HG02870 (cell line): ENCODE results near the gene ADRA2A.

Experiments used
- ATAC-seq: cut with Tn5 transposase; IDR thresholded peaks from one replicate; pipeline ENCODE4 v1.9.1; 2021; ENCODE audit warnings: mild to moderate bottlenecking, moderate library complexity; ENCODE audit not compliant: unreplicated experiment

The ADRA2A gene

GRCh38 chr10:111109501-111110242, 32.8 kb downstream of the ADRA2A start:
- no peak for ATAC-seq

DNA sequence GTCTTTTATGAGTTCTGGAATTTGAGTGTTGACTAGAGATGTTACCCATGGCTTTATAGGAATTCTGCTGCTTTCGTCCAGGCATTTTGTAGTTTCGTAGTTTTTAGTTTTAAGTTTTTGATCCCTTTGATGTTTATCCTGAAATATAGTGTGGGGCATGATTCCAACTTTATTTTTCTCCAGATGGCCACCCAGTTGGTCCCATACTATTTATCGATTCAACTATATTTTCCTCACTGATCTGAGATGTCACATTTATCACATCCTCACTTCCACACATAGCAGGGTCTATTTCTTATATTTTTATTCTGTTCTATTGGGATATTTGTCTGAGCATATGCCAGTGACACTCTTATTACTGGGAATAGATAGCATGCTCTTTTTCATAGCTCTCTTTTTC, 33.9 kb downstream of the ADRA2A start:
- no peak for ATAC-seq

DNA sequence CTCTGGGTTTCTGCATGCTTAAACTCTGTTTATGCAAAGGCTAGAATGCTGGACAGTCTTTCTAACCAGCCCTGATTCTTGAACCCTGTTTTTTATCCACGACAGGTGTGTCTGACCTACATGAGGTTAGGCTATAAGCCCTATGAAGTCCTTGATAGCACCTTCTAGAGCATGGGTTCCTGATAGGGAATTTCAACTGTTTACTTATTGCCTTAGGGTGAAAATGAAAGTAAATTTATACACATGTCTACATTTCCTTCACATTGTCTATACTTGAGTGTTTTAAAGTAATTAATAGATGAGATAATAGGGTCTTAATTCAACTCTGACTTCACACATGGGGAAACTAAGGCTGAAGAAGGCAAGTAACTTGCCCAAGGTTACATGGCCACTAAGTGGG, 35.5 kb downstream of the ADRA2A start:
- ATAC-seq = no peak

GRCh38 chr10:111113238-111113960, 36.6 kb downstream of the ADRA2A start:
- no peak for ATAC-seq

DNA sequence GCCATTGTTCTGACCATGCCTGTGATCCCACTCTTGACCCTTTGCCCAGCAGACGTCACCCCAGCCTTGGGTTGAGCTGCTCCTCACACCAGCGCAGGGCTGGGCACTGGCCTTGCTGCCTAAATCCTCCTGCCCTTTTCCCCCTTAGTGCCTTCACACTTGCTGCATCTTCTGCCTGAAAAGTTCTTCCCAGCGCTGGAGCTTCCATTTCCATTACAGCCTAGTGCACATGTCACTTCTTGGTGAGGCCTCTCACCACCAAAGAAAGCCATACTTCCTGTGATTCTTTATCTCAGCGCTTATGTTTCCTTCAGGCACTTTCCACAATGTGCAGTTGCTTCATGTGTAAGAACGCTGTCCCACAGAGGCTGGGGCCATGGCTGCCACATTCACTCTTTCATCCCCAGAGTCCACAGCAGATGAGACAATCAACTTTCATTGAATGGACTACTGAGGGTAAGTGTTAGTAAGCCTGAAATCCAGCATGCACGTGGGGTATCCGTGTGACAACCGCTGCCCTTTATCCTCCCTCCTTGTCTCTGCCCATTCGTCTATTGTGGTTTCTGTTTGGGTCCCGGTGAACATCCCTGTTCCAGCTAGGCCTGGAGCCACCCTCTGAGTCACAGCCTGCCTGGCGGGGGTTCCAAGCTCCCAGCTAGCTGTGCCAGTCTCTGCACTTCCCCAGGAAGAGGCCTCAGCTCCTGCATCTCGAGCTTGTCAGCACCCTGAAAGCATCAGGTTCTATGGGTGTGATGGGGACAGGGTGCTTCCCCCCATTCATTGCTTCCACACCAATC, 37.3 kb downstream of the ADRA2A start:
- no peak for ATAC-seq

DNA sequence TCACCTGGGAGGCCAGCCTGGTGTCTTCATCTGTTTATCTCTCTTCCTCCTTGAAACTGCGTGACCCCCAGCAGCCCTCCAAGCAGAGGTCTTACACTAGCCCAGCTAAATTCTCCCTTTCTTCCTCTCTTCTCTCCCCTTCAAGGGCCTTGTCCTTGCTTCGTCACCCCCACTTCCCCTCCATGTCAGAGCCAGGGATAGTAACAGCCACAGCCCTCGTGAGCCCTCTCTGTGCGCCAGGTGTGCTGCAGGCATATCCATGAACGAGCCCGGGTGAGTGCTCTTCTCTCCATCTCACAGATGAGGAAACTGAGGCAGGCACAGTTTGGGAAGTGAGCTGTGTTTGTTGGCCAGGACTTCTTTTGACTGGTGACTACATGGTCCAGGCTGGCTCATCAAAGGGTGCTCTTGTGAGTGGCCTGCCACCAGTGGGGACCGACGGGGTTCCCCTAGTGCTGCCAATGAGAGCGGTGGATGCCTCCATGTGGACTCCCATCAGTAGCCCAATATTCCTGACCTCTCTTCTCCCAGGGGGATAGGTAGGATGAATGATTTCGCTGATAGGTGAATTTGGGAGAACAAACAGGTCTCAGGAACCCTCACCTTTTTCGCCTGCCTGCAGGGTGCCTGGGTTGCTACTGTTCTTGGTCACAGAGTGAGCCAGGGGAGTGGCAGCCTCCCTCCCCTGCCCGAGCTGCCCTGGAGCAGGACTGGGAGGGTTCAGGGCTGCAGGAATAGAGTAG, 38.1 kb downstream of the ADRA2A start:
- no peak for ATAC-seq

GRCh38 chr10:111116211-111116610, 39.4 kb downstream of the ADRA2A start:
- no peak for ATAC-seq

GRCh38 chr10:111116762-111117445, 40.1 kb downstream of the ADRA2A start:
- ATAC-seq = no peak

GRCh38 chr10:111117528-111118277, 40.9 kb downstream of the ADRA2A start:
- ATAC-seq = no peak

GRCh38 chr10:111118758-111119157, 41.9 kb downstream of the ADRA2A start:
- no peak for ATAC-seq

DNA sequence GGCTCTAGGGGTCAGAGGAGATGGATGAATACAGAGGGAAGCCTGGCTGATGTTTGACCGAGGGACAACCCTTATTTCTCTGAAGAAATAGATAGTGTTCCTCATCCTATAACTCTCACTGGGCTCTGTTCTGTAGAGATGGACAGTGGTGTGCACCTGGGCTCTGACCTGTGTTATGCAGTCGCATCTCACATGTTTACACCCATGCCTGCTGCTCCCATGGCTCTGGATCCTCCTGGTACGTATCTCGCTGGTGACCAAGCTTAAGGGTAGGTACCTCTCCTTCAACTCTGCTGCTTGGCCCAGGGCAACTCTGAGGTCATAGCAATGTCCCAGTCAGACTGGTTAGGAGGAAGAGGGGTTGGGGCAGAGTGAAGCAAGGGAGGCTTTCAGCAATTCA, 42.8 kb downstream of the ADRA2A start:
- ATAC-seq = no peak

GRCh38 chr10:111122127-111122526, 45.3 kb downstream of the ADRA2A start:
- ATAC-seq = no peak

- no peak for ATAC-seq
Observed at GRCh38 chr10:111123883-111124282, 47.1 kb downstream of the ADRA2A start.

GRCh38 chr10:111125102-111125501, 48.3 kb downstream of the ADRA2A start:
- ATAC-seq = no peak

DNA sequence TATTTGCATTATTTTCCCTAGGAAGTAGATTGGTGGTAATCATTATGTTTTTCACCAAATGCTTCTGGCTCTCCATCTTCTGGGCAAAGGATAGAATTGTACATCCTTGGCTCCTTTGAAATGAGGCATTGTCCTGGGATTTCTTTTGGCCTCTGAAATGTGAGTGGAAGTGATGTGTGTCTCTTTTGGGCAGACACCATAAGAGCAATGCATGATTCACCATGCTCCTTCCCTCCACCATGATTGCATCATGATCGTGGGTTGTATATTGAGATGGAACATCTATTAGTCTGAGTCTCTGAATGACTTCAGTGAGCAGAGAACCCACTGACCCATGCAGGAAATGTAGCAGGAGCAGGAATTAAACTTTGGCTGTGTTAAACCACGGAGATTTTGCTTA, 49.2 kb downstream of the ADRA2A start:
- no peak for ATAC-seq

- ATAC-seq = no peak
Observed at GRCh38 chr10:111127081-111127848, 50.4 kb downstream of the ADRA2A start.

- no peak for ATAC-seq
Observed at GRCh38 chr10:111128331-111129180, 51.7 kb downstream of the ADRA2A start.

DNA sequence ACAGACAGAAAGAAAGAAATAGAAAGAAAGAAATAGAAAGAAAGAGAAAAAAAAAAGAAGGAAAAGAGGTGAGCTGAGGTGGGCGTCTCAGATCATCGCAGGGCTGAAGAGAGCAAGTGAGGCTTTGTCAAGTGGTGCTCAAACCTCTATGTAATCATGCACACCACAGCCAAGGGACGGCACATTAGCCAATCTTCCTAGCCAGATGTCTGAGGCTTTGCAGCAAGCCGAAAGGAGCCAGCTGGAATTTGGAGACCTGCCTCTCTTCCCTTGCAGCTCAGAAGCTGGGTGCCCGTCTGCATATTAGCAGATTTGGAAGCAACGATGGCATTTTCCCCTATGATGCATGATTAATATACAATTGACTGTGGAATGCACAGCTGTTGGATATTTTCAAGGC, 52.5 kb downstream of the ADRA2A start:
- no peak for ATAC-seq
